Retina (tissue), 1 donor: ENCODE measurements around the gene HK3.

Experiments
- DNase-seq: peaks from one replicate; pipeline ENCODE4 v3.0.0-alpha.2; 2016

Gene HK3

GRCh38 chr5:176868126-176868525, 31.0 kb downstream of the HK3 start:
- DNase-seq: no peak

GRCh38 chr5:176866707-176867310, 32.3 kb downstream of the HK3 start:
- DNase-seq: peak; percentile 90

GRCh38 chr5:176865964-176866363, 33.2 kb downstream of the HK3 start:
- no peak for DNase-seq

GRCh38 chr5:176864755-176865154, 34.4 kb downstream of the HK3 start:
- DNase-seq: no peak

GRCh38 chr5:176863765-176864098, 35.4 kb downstream of the HK3 start:
- DNase-seq: no peak

GRCh38 chr5:176863041-176863764, 35.9 kb downstream of the HK3 start:
- DNase-seq: peak; percentile 66

GRCh38 chr5:176862330-176862995, 36.7 kb downstream of the HK3 start:
- no peak for DNase-seq

- DNase-seq: no peak
Observed at GRCh38 chr5:176861276-176861675, 37.9 kb downstream of the HK3 start.

GRCh38 chr5:176860381-176860780, 38.8 kb downstream of the HK3 start:
- no peak for DNase-seq

GRCh38 chr5:176859916-176860315, 39.2 kb downstream of the HK3 start:
- DNase-seq: no peak

GRCh38 chr5:176857894-176858273, 41.3 kb downstream of the HK3 start:
- DNase-seq: no peak

GRCh38 chr5:176857216-176857893, 41.8 kb downstream of the HK3 start:
- DNase-seq: no peak

- no peak for DNase-seq
Observed at GRCh38 chr5:176856746-176857145, 42.4 kb downstream of the HK3 start.

- DNase-seq: no peak
Observed at GRCh38 chr5:176855598-176855997, 43.5 kb downstream of the HK3 start.

GRCh38 chr5:176854164-176854563, 45.0 kb downstream of the HK3 start:
- no peak for DNase-seq

- DNase-seq: peak; percentile 52
Observed at GRCh38 chr5:176853151-176853778, 45.9 kb downstream of the HK3 start.

GRCh38 chr5:176851871-176852658, 47.1 kb downstream of the HK3 start:
- no peak for DNase-seq

GRCh38 chr5:176851380-176851779, 47.8 kb downstream of the HK3 start:
- DNase-seq: no peak

GRCh38 chr5:176850371-176851245, 48.5 kb downstream of the HK3 start:
- no peak for DNase-seq

GRCh38 chr5:176849611-176850227, 49.4 kb downstream of the HK3 start:
- DNase-seq: no peak

- DNase-seq: no peak
Observed at GRCh38 chr5:176848651-176849050, 50.5 kb downstream of the HK3 start.
